Esophagus (tissue), 2 donors: ENCODE data around the gene DRD5. TPM values are rescaled to one million over a fixed set of nuclear protein-coding genes. Genes with fewer than 3 reads are reported as not detected.
"Not testable (repeated sequence)": the region's sequence is repeated elsewhere in the genome, so short reads cannot be mapped to it uniquely, and the experiment has no call there.

Experiments used
- H3K27ac ChIP-seq, 2 donors: one replicate each; pipeline ENCODE4 v1.5.1; 2013; ENCODE audit warnings: low read depth in 2 of 2, mild to moderate bottlenecking in 2 of 2, inconsistent platforms in 1 of 2, low read length in 1 of 2, moderate library complexity in 1 of 2
- H3K27me3 ChIP-seq, 2 donors: one replicate each; pipeline ENCODE4 v1.6.1; 2013; ENCODE audit warnings: low read length in 2 of 2, control low read depth in 1 of 2, mild to moderate bottlenecking in 1 of 2; ENCODE audit not compliant: insufficient read depth in 2 of 2, control insufficient read depth in 1 of 2
- H3K36me3 ChIP-seq, 2 donors: one replicate each; pipeline ENCODE4 v1.6.1; 2013; ENCODE audit warnings: low read length in 1 of 2; ENCODE audit not compliant: control insufficient read depth in 2 of 2, insufficient read depth in 2 of 2
- H3K4me1 ChIP-seq, 2 donors: one replicate each; pipeline ENCODE4 v1.6.1; 2013; ENCODE audit warnings: low read length in 1 of 2; ENCODE audit not compliant: control insufficient read depth in 2 of 2, insufficient read depth in 2 of 2
- H3K4me3 ChIP-seq, 2 donors: one replicate each; pipeline ENCODE4 v1.5.1; 2013; ENCODE audit warnings: low read length in 2 of 2, mild to moderate bottlenecking in 2 of 2, low read depth in 1 of 2, moderate library complexity in 1 of 2
- H3K9me3 ChIP-seq, 2 donors: one replicate each; pipeline ENCODE4 v1.6.1; 2013; ENCODE audit warnings: mild to moderate bottlenecking in 2 of 2, low read depth in 1 of 2, low read length in 1 of 2, moderate library complexity in 1 of 2; ENCODE audit not compliant: control insufficient read depth in 2 of 2, insufficient read depth in 1 of 2
- WGBS, 2 donors: extraction: QIAGEN DNeasy Blood & Tissue Kit; methylation state at CpG; one replicate each; pipeline ENCODE4 v1.1.7; 2013; 5-methylcytosine and 5-hydroxymethylcytosine counted together
- polyA plus RNA-seq, 2 donors: library from polyadenylated mRNA; stranded (reverse); fragments of 200-250 nt; gene quantifications; one replicate each; pipeline ENCODE4 v1.2.3, GENCODE V29; 2013
- donor health status: healthy with polysubstance abuse.
- donor health status: Bipolar disorder and iron deficiency.

DRD5 gene
- polyA plus RNA-seq: under 1 TPM in 1 of 2 donors, not detected in 1; 0.02 TPM

DNA sequence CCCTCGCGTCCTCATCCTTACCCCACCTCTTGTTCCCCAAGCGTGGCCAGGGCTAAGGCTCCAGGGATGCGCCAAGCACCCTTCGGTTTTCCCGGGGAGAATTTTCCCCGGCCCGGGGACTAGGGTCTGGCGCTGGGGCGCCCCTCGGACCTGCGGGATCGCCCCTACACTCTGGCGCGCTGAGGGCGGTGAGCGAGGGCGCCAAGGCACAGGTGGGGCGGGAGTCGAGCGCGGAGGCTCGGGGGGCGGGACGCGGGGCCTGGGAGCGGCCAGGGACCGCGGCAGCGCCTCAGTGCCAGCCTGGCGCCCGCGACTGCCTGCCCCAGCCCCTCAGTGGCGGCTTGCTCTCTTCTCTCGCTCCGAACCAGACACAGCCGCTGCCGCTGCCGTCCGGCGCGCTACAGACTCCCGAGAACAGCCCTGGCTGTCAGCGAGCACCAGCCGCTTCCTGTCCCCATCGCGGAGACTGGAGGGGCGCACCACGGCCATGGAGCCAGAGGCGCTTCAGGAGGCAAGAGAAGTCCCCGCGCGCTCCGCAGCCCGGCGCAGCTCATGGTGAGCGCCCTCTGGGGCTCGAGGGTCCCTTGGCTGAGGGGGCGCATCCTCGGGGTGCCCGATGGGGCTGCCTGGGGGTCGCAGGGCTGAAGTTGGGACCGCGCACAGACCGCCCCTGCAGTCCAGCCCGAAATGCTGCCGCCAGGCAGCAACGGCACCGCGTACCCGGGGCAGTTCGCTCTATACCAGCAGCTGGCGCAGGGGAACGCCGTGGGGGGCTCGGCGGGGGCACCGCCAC, at the start of gene DRD5:
DRD5 (plus strand) TSS at position 292 of the 793 bp plus-strand sequence; CDS start at position 688, 396 bp downstream.
- H3K4me3 ChIP-seq: no peak within 1 kb of the TSS
- peaks cover 0 to 6% of the 10 kb centered on the region in 2 donors for H3K9me3 ChIP-seq
- H3K36me3 ChIP-seq: no peaks in the 10 kb centered on the region
- WGBS, 2 donors: 7 to 11% methylated on average over 66 to 78 of the region's 78 CpGs
- H3K27me3 ChIP-seq: peaks cover 0 to 4% of the 10 kb centered on the region in 2 donors
- H3K27ac ChIP-seq: no peak within 1 kb of the TSS
- H3K4me1 ChIP-seq: no peaks in the 10 kb centered on the region

GRCh38 chr4:9732256-9732655, 49.2 kb upstream of the DRD5 start:
- whole genome bisulfite sequencing, 2 donors: 43 to 50% methylated on average over 4 of the region's 4 CpGs
- H3K36me3 ChIP-seq, H3K27ac ChIP-seq, H3K4me1 ChIP-seq, H3K9me3 ChIP-seq, H3K4me3 ChIP-seq, H3K27me3 ChIP-seq: not testable (repeated sequence)

GRCh38 chr4:9735515-9735914, 45.9 kb upstream of the DRD5 start:
- H3K27me3 ChIP-seq: no peaks in the 10 kb centered on the region
- WGBS, 2 donors: 80 to 82% methylated on average over 5 of the region's 5 CpGs
- H3K4me3 ChIP-seq: no peak overlapping the region
- H3K36me3 ChIP-seq: no peaks in the 10 kb centered on the region
- no peaks in the 10 kb centered on the region for H3K4me1 ChIP-seq
- H3K9me3 ChIP-seq: no peaks in the 10 kb centered on the region
- H3K27ac ChIP-seq: no peak overlapping the region

DNA sequence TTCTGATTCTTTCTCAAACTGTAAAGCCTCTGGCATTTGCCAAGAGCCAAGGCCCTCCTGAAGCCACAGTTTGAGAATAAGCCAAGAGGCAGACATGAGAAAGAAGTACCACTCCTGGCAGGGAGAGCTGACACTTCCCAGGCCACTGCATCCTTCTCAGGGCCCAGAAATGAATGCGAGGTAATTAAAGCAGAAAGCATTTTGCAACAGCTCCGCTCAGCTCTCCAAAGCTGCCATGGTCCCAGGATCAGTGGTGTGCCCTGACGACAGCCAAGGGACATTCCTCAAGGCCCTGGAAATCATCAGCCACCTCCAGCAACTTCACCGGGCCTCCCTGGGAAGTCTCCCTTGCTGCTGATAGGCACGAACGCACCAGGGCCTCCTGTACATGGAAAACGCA, 44.2 kb upstream of the DRD5 start:
- WGBS, 2 donors: 60 to 63% methylated on average over 7 of the region's 7 CpGs
- H3K4me3 ChIP-seq, H3K27ac ChIP-seq: not testable (repeated sequence)

DNA sequence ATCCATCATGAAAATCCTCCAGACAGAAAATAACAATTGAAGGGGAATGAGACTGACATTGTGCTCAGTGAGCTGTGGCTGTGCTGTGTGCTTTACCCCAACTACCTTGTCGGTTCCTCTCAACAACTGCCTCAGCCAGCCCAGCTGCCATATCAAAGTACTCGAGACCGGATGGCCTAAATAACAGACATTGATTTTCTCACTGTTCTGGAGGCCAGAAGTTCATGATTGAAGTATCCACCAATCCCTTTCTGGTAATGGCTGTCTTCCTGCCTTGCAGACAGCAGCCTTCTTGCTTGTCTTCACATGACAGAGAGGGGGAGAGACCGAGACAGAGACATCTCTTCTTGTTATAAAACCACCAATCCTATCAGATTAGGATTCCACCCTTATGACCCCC, 37.6 kb upstream of the DRD5 start:
- H3K4me1 ChIP-seq, H3K9me3 ChIP-seq, H3K27ac ChIP-seq, H3K4me3 ChIP-seq, H3K36me3 ChIP-seq, H3K27me3 ChIP-seq: not testable (repeated sequence)
- 62 to 86% methylated on average over 4 of the region's 4 CpGs for WGBS, 2 donors

More for the DNA sequence above, 44.2 kb upstream of the DRD5 start:
- H3K36me3 ChIP-seq, H3K9me3 ChIP-seq, H3K27me3 ChIP-seq, H3K4me1 ChIP-seq: not testable (repeated sequence)

DNA sequence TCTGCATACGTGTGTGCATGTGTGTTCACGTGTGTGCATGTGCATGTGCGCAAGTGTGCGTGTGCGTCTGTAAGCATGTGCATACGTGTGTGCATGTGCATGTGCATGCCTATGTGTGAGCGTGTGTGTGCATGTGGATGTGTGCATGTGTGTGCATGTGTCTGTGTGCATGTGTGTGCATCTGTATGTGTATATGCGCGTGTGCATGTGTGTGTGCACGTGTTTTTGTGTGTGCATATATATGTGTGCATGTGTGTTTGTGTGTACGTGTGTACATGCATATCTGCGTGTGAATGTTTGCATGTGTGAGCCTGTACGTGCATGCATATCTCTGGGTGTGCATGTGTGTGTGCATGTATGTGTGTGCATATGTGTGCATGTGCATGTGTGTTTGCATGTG, 35.7 kb upstream of the DRD5 start:
- WGBS, 2 donors: 94 to 96% methylated on average over 13 of the region's 13 CpGs
- no peaks in the 10 kb centered on the region for H3K4me1 ChIP-seq
- H3K27ac ChIP-seq: no peak overlapping the region

GRCh38 chr4:9758641-9759317, 22.7 kb upstream of the DRD5 start:
- Histone ChIP-seq H3K36me3 (no peaks in the 10 kb centered on the region), H3K27ac (no peak overlapping the region), H3K4me1 (no peaks in the 10 kb centered on the region), H3K27me3 (no peaks in the 10 kb centered on the region), H3K9me3 (no peaks in the 10 kb centered on the region), H3K4me3 (no peak overlapping the region)
- WGBS, 2 donors: 53 to 58% methylated on average over 31 to 32 of the region's 32 CpGs

More for the DNA sequence above, 35.7 kb upstream of the DRD5 start:
- peaks cover 0 to 3% of the 10 kb centered on the region in 2 donors for H3K9me3 ChIP-seq
- H3K27me3 ChIP-seq: peaks cover 0 to 3% of the 10 kb centered on the region in 2 donors
- no peak overlapping the region for H3K4me3 ChIP-seq
- no peaks in the 10 kb centered on the region for H3K36me3 ChIP-seq

DNA sequence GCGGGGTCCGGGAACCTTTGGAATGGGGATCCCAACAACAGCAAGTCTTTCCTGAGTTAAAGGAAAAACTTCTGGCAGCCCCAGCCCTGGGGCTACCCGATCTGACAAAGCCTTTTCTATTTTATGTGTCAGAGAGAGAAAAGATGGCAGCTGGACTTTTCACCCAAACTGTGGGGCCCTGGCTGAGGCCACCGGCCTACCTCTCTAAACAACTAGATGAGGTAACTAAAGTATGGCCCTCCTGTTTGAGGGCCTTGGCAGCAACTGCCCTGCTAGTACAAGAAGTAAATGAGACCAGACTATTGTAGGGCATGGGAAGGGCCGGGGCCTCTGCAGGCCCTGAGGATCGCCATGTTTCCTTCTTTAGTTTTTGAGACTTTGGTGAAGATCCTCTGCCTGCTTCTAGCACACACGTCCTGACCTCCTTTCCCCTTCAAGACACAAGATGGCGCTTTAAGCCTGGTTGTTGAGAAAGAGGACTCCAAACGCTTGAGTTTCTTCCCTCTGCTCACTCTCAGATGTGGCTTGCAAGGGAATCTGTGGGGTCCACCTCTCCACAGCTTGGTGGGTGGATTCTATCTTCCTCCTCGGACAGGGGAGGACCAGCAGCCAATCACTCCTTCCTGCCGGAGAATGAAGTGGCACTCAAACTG, 18.5 kb upstream of the DRD5 start:
- no peak overlapping the region for H3K27ac ChIP-seq
- 32 to 33% methylated on average over 11 of the region's 11 CpGs for WGBS, 2 donors
- H3K27me3 ChIP-seq: no peaks in the 10 kb centered on the region
- no peaks in the 10 kb centered on the region for H3K4me1 ChIP-seq
- H3K9me3 ChIP-seq: no peaks in the 10 kb centered on the region
- H3K36me3 ChIP-seq: no peaks in the 10 kb centered on the region
- no peak overlapping the region for H3K4me3 ChIP-seq

DNA sequence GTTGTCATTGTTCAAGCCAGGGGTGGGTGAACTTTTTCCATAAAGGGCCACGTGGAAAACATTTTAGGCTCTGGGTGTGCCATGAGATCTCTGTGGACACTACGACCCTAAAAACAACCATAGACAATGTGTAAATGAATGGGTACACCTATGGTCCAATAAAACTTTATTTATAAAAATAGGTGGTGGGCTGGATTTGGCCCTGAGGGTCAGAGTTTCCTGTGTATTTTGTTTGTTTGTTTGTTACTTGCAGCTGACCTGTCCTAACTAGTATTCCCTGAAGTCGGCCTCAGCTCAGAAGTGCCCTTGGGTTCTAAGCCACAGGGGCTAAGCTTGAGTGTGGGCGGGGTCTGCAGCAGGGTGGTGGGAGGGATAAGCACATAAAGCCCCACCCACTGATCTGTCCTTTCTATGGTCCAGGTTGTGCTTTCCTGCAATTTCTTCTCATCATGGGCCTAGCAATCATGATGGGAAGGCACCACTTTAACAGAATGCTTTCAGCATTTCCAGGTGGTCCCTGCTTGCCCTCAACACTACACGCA, 17.2 kb upstream of the DRD5 start:
- 89% methylated on average over 5 of the region's 5 CpGs for whole genome bisulfite sequencing, 2 donors
- Histone ChIP-seq H3K4me3 (no peak overlapping the region), H3K9me3 (no peaks in the 10 kb centered on the region), H3K4me1 (no peaks in the 10 kb centered on the region), H3K27me3 (no peaks in the 10 kb centered on the region), H3K27ac (no peak overlapping the region), H3K36me3 (no peaks in the 10 kb centered on the region)
